Breast epithelium (tissue), 3 donors: ENCODE data around the gene COL9A1.

ENCODE experiments used
- CTCF ChIP-seq, 3 donors: fragments of 450-650 bp; IDR thresholded peaks; one replicate each; pipeline ENCODE4 v1.5.1; 2016 to 2017; ENCODE audit warnings: antibody characterized with exemption in 3 of 3, mild to moderate bottlenecking in 3 of 3, moderate library complexity in 3 of 3
- POLR2A ChIP-seq: fragments of 450-650 bp; IDR thresholded peaks from one replicate; pipeline ENCODE4 v1.6.1; 2016; ENCODE audit warnings: antibody characterized with exemption, mild to moderate bottlenecking, moderate library complexity
- POLR2AphosphoS5 ChIP-seq, 3 donors: sonication (generic); formaldehyde crosslinking; IDR thresholded peaks; one replicate each; pipeline ENCODE4 v1.6.1; 2017; ENCODE audit warnings: antibody characterized with exemption in 3 of 3

- no peak for TF ChIP-seq CTCF (IDR thresholded peaks at IDR 0.05)
- TF ChIP-seq POLR2A, result no peak
- TF ChIP-seq POLR2AphosphoS5 (IDR thresholded peaks at IDR 0.05), result no peak
These were observed 22.5 kb downstream of the COL9A1 start for GRCh38 chr6:70280400-70280853.
